Keratinocyte (primary cell): Measurements from ENCODE around the gene ZNF292.

Experiments
- EZH2 ChIP-seq: IDR thresholded peaks from one replicate; pipeline ENCODE4 v1.6.1; 2012; ENCODE audit warnings: inconsistent platforms, mild to moderate bottlenecking, low read length, moderate library complexity
- TF ChIP-seq, protein P1 (sequence below), 3 experiments: IDR thresholded peaks in 1 of 3; conservative IDR thresholded peaks in 1 of 3; optimal IDR thresholded peaks in 1 of 3; 2 replicates in 2 of 3; 3 replicates in 1 of 3; pipeline versions ENCODE3 to v1.5.1; 2011; ENCODE audit warnings: low read length in 3 of 3, mild to moderate bottlenecking in 3 of 3, moderate library complexity in 2 of 3, control low read depth in 1 of 3, inconsistent platforms in 1 of 3; ENCODE audit not compliant: insufficient read depth in 2 of 3; ENCODE audit errors: extremely low read depth in 1 of 3

- TF ChIP-seq, protein P1, sequence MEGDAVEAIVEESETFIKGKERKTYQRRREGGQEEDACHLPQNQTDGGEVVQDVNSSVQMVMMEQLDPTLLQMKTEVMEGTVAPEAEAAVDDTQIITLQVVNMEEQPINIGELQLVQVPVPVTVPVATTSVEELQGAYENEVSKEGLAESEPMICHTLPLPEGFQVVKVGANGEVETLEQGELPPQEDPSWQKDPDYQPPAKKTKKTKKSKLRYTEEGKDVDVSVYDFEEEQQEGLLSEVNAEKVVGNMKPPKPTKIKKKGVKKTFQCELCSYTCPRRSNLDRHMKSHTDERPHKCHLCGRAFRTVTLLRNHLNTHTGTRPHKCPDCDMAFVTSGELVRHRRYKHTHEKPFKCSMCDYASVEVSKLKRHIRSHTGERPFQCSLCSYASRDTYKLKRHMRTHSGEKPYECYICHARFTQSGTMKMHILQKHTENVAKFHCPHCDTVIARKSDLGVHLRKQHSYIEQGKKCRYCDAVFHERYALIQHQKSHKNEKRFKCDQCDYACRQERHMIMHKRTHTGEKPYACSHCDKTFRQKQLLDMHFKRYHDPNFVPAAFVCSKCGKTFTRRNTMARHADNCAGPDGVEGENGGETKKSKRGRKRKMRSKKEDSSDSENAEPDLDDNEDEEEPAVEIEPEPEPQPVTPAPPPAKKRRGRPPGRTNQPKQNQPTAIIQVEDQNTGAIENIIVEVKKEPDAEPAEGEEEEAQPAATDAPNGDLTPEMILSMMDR (optimal IDR thresholded peaks at IDR 0.05 in 1 of 3, IDR thresholded peaks at IDR 0.05 in 1 of 3, conservative IDR thresholded peaks at IDR 0.05 in 1 of 3; ENCODE audit: extremely low read depth in 1 of 3, insufficient read depth in 2 of 3, low read length in 3 of 3), result no peak
- TF ChIP-seq EZH2, result no peak
These were observed 88.4 kb downstream of the ZNF292 start for GRCh38 chr6:87243812-87244211.
